GM23338 (cell line): Measurements from ENCODE around the gene PRMT3. TPM values are rescaled to one million over a fixed set of nuclear protein-coding genes. Genes with fewer than 3 reads are reported as not detected.

Experiments used
- ATAC-seq: fragments of 200-7000 bp; cut with Tn5 transposase; 3 replicates; pipeline ENCODE4 v1.9.1; 2020
- DNase-seq: peaks from one replicate; pipeline ENCODE4 v3.0.0-alpha.2; 2015; ENCODE audit warnings: low spot score
- H2AFZ ChIP-seq: fragments of 200-600 bp; sonication (generic); 2 replicates; pipeline ENCODE4 v1.8.0; 2016; ENCODE audit warnings: antibody characterized with exemption, mild to moderate bottlenecking, moderate library complexity
- H3F3A ChIP-seq: fragments of 200-600 bp; sonication (generic); replicated peaks from 2 replicates; pipeline ENCODE4 v1.8.0; 2017; ENCODE audit warnings: antibody characterized with exemption, mixed run types, low read depth
- H3K27ac ChIP-seq: fragments of 200-600 bp; sonication (generic); 2 replicates; pipeline ENCODE4 v1.6.1; 2016; ENCODE audit warnings: low read depth
- H3K27me3 ChIP-seq: fragments of 200-600 bp; sonication (generic); 2 replicates; pipeline ENCODE4 v1.8.0; 2016; ENCODE audit warnings: mild to moderate bottlenecking, mixed run types, moderate library complexity; ENCODE audit not compliant: insufficient read depth
- H3K36me3 ChIP-seq: fragments of 200-600 bp; sonication (generic); 2 replicates; pipeline ENCODE4 v1.8.0; 2016; ENCODE audit warnings: mild to moderate bottlenecking; ENCODE audit not compliant: insufficient read depth
- H3K4me1 ChIP-seq: fragments of 200-600 bp; sonication (generic); 2 replicates; pipeline ENCODE4 v1.8.0; 2016; ENCODE audit warnings: mild to moderate bottlenecking, moderate library complexity; ENCODE audit not compliant: insufficient read depth
- H3K4me2 ChIP-seq: fragments of 200-600 bp; sonication (generic); 2 replicates; pipeline ENCODE4 v1.7.1; 2017; ENCODE audit warnings: mixed run types
- H3K4me3 ChIP-seq: fragments of 200-600 bp; sonication (generic); 2 replicates; pipeline ENCODE4 v1.6.1; 2016; ENCODE audit warnings: mixed run types
- H3K79me2 ChIP-seq: fragments of 200-600 bp; sonication (generic); replicated peaks from 2 replicates; pipeline ENCODE4 v1.8.0; 2017; ENCODE audit warnings: mild to moderate bottlenecking; ENCODE audit not compliant: insufficient read depth
- H3K9me2 ChIP-seq: fragments of 200-600 bp; sonication (generic); 2 replicates; pipeline ENCODE4 v1.8.0; 2017; ENCODE audit not compliant: insufficient read depth
- H4K20me1 ChIP-seq: fragments of 200-600 bp; sonication (generic); replicated peaks from 2 replicates; pipeline ENCODE4 v1.8.0; 2017; ENCODE audit warnings: mild to moderate bottlenecking; ENCODE audit not compliant: insufficient read depth
- H3K27ac Mint-ChIP-seq: 2 replicates; pipeline ENCODE4 v1.8.0; 2020; ENCODE audit warnings: inconsistent platforms, mild to moderate bottlenecking, moderate library complexity, mixed read lengths
- H3K27me3 Mint-ChIP-seq: 3 replicates; pipeline ENCODE4 v1.8.0; 2022; ENCODE audit warnings: low read depth, mild to moderate bottlenecking, moderate library complexity, mixed read lengths, inconsistent platforms; ENCODE audit not compliant: insufficient read depth, poor library complexity
- H3K36me3 Mint-ChIP-seq: 3 replicates; pipeline ENCODE4 v1.8.0; 2021; ENCODE audit warnings: low read depth, mild to moderate bottlenecking, inconsistent platforms, moderate library complexity, mixed read lengths
- H3K4me1 Mint-ChIP-seq: 3 replicates; pipeline ENCODE4 v1.8.0; 2020; ENCODE audit warnings: mild to moderate bottlenecking, inconsistent platforms, mixed read lengths
- H3K4me3 Mint-ChIP-seq: 3 replicates; pipeline ENCODE4 v1.8.0; 2021; ENCODE audit warnings: moderate library complexity, mild to moderate bottlenecking, inconsistent platforms, mixed read lengths
- H3K9me3 Mint-ChIP-seq: 3 replicates; pipeline ENCODE4 v1.8.0; 2020; ENCODE audit warnings: moderate library complexity, mild to moderate bottlenecking, inconsistent platforms, mixed read lengths
- CREB1 ChIP-seq: fragments of 250-450 bp; sonication (Bioruptor Pico); IDR thresholded peaks from 2 replicates; pipeline ENCODE4 v1.5.0; 2020; ENCODE audit warnings: low read depth, mild to moderate bottlenecking, moderate library complexity
- EZH2 ChIP-seq: fragments of 200-600 bp; sonication (generic); IDR thresholded peaks from one replicate; pipeline ENCODE4 v1.8.0; 2017; ENCODE audit warnings: antibody characterized with exemption, mild to moderate bottlenecking, low read depth; ENCODE audit not compliant: unreplicated experiment
- EZH2phosphoT487 ChIP-seq: fragments of 200-600 bp; sonication (generic); IDR thresholded peaks from one replicate; pipeline ENCODE4 v1.8.1; 2018; ENCODE audit warnings: antibody characterized with exemption; ENCODE audit not compliant: unreplicated experiment
- JUNB ChIP-seq: IDR thresholded peaks from one replicate; pipeline ENCODE4 v1.6.1; 2016; ENCODE audit warnings: antibody characterized with exemption; ENCODE audit not compliant: unreplicated experiment
- NANOG ChIP-seq: IDR thresholded peaks from 2 replicates; pipeline ENCODE4 v1.6.1; 2016; ENCODE audit warnings: antibody characterized with exemption, borderline replicate concordance
- POLR2AphosphoS5 ChIP-seq: IDR thresholded peaks from 2 replicates; pipeline ENCODE4 v1.6.1; 2016; ENCODE audit warnings: antibody characterized with exemption, low read depth
- REST ChIP-seq: IDR thresholded peaks from one replicate; pipeline ENCODE4 v1.6.1; 2018; ENCODE audit warnings: antibody characterized with exemption; ENCODE audit not compliant: unreplicated experiment
- STAT1 ChIP-seq: IDR thresholded peaks from one replicate; pipeline ENCODE4 v1.6.1; 2016; ENCODE audit warnings: antibody characterized with exemption; ENCODE audit not compliant: unreplicated experiment
- ZNF331 ChIP-seq: fragments of 250-450 bp; sonication (Bioruptor Pico); IDR thresholded peaks from 2 replicates; pipeline ENCODE4 v1.5.0; 2020; ENCODE audit warnings: low read depth, mild to moderate bottlenecking, moderate library complexity
- long read RNA-seq: library from polyadenylated mRNA; unstranded; transcript quantifications from one replicate; pipeline ENCODE4 v2.0.0, GENCODE V29; 2020; ENCODE audit not compliant: unreplicated experiment
- polyA plus RNA-seq: library from polyadenylated mRNA; unstranded; fragments of >200 nt; fragmentation: Nextera tagmentation; extraction: Ambion mirVana; gene quantifications from 2 replicates; pipeline ENCODE4 v1.2.1, GENCODE V29; 2016
- total RNA-seq: library from RNA; depleted of rRNA; stranded (reverse); fragments of >200 nt; shearing (Covaris generic); gene quantifications from 2 replicates; pipeline ENCODE4 v1.2.3, GENCODE V29; 2014; rRNA removed
- TF ChIP-seq, protein P1 (sequence below), 2 experiments: fragments of 200-600 bp in 1 of 2; sonication (generic) in 1 of 2; conservative IDR thresholded peaks; 2 replicates each; pipeline versions ENCODE4 v1.5.1 to v1.6.1; 2016 to 2017; ENCODE audit warnings: antibody characterized with exemption in 2 of 2, low read depth in 2 of 2, mild to moderate bottlenecking in 2 of 2, moderate library complexity in 1 of 2
- TF ChIP-seq, protein P2 (sequence below): fragments of 250-450 bp; sonication (Bioruptor Pico); IDR thresholded peaks from 2 replicates; pipeline ENCODE4 v1.5.0; 2020; ENCODE audit warnings: mild to moderate bottlenecking, moderate library complexity
- TF ChIP-seq, protein P3 (sequence below): IDR thresholded peaks from 2 replicates; pipeline ENCODE4 v1.6.1; 2016; ENCODE audit warnings: antibody characterized with exemption

The PRMT3 gene
- total RNA-seq (31.8 and 35.0 TPM in 2 replicates), polyA plus RNA-seq (19.0 and 19.1 TPM in 2 replicates)
- long read RNA-seq, transcript PRMT3-202 (16 exons, 2,653 nt): major isoform, 21 of 34 reads
- long read RNA-seq, partial matches to known transcripts: 6 of 34 reads
- long read RNA-seq, other reads (novel, unspliced or antisense): 6 of 34 reads

GRCh38 chr11:20387261-20388095, at the start of gene PRMT3:
Gene PRMT3 (plus strand): TSS chr11:20387716. CDS start chr11:20387747, 31 bp downstream.
- H3K9me2 ChIP-seq: no peaks in the 10 kb centered on the region
- H3F3A ChIP-seq: no peaks in the 10 kb centered on the region
- peak; percentile 86 for ATAC-seq
- no peaks in the 10 kb centered on the region for H3K27me3 ChIP-seq
- peak within 1 kb of the TSS; percentile 94 for H3K4me3 ChIP-seq
- peaks cover 8% of the 10 kb centered on the region for H3K79me2 ChIP-seq
- Mint-ChIP-seq H3K27me3 (peaks cover 11% of the 10 kb centered on the region), H3K4me1 (peaks cover 8% of the 10 kb centered on the region; the same call in 2 of the 3 replicates), H3K9me3 (no peaks in the 10 kb centered on the region; the same call in 2 of the 3 replicates), H3K27ac (peak within 1 kb of the TSS; percentile 100), H3K4me3 (peak within 1 kb of the TSS; percentile 99), H3K36me3 (peaks cover 8% of the 10 kb centered on the region)
- H3K4me2 ChIP-seq: peak within 1 kb of the TSS; percentile 88
- H3K27ac ChIP-seq: peak within 1 kb of the TSS; percentile 97
- H4K20me1 ChIP-seq: no peaks in the 10 kb centered on the region
- H3K4me1 ChIP-seq: peaks cover 7% of the 10 kb centered on the region; the same call in 1 of the 2 replicates
- H2AFZ ChIP-seq: peak within 1 kb of the TSS; percentile 95
- H3K36me3 ChIP-seq: no peaks in the 10 kb centered on the region
- peak; percentile 97 for DNase-seq
- TF ChIP-seq, protein P1, sequence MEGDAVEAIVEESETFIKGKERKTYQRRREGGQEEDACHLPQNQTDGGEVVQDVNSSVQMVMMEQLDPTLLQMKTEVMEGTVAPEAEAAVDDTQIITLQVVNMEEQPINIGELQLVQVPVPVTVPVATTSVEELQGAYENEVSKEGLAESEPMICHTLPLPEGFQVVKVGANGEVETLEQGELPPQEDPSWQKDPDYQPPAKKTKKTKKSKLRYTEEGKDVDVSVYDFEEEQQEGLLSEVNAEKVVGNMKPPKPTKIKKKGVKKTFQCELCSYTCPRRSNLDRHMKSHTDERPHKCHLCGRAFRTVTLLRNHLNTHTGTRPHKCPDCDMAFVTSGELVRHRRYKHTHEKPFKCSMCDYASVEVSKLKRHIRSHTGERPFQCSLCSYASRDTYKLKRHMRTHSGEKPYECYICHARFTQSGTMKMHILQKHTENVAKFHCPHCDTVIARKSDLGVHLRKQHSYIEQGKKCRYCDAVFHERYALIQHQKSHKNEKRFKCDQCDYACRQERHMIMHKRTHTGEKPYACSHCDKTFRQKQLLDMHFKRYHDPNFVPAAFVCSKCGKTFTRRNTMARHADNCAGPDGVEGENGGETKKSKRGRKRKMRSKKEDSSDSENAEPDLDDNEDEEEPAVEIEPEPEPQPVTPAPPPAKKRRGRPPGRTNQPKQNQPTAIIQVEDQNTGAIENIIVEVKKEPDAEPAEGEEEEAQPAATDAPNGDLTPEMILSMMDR (conservative IDR thresholded peaks at IDR 0.05; ENCODE audit: low read depth in 2 of 2): peak in 1 of 2 experiments; percentile 97; a peak in 2 of 4 replicates
- TF ChIP-seq, protein P2, sequence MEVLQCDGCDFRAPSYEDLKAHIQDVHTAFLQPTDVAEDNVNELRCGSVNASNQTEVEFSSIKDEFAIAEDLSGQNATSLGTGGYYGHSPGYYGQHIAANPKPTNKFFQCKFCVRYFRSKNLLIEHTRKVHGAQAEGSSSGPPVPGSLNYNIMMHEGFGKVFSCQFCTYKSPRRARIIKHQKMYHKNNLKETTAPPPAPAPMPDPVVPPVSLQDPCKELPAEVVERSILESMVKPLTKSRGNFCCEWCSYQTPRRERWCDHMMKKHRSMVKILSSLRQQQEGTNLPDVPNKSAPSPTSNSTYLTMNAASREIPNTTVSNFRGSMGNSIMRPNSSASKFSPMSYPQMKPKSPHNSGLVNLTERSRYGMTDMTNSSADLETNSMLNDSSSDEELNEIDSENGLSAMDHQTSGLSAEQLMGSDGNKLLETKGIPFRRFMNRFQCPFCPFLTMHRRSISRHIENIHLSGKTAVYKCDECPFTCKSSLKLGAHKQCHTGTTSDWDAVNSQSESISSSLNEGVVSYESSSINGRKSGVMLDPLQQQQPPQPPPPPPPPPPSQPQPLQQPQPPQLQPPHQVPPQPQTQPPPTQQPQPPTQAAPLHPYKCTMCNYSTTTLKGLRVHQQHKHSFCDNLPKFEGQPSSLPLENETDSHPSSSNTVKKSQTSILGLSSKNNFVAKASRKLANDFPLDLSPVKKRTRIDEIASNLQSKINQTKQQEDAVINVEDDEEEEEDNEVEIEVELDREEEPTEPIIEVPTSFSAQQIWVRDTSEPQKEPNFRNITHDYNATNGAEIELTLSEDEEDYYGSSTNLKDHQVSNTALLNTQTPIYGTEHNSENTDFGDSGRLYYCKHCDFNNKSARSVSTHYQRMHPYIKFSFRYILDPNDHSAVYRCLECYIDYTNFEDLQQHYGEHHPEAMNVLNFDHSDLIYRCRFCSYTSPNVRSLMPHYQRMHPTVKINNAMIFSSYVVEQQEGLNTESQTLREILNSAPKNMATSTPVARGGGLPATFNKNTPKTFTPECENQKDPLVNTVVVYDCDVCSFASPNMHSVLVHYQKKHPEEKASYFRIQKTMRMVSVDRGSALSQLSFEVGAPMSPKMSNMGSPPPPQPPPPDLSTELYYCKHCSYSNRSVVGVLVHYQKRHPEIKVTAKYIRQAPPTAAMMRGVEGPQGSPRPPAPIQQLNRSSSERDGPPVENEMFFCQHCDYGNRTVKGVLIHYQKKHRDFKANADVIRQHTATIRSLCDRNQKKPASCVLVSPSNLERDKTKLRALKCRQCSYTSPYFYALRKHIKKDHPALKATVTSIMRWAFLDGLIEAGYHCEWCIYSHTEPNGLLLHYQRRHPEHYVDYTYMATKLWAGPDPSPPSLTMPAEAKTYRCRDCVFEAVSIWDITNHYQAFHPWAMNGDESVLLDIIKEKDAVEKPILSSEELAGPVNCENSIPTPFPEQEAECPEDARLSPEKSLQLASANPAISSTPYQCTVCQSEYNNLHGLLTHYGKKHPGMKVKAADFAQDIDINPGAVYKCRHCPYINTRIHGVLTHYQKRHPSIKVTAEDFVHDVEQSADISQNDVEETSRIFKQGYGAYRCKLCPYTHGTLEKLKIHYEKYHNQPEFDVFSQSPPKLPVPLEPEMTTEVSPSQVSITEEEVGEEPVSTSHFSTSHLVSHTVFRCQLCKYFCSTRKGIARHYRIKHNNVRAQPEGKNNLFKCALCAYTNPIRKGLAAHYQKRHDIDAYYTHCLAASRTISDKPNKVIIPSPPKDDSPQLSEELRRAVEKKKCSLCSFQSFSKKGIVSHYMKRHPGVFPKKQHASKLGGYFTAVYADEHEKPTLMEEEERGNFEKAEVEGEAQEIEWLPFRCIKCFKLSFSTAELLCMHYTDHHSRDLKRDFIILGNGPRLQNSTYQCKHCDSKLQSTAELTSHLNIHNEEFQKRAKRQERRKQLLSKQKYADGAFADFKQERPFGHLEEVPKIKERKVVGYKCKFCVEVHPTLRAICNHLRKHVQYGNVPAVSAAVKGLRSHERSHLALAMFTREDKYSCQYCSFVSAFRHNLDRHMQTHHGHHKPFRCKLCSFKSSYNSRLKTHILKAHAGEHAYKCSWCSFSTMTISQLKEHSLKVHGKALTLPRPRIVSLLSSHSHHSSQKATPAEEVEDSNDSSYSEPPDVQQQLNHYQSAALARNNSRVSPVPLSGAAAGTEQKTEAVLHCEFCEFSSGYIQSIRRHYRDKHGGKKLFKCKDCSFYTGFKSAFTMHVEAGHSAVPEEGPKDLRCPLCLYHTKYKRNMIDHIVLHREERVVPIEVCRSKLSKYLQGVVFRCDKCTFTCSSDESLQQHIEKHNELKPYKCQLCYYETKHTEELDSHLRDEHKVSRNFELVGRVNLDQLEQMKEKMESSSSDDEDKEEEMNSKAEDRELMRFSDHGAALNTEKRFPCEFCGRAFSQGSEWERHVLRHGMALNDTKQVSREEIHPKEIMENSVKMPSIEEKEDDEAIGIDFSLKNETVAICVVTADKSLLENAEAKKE (CRISPR knock-in tag): no peak
- TF ChIP-seq EZH2phosphoT487 (no peak), STAT1 (no peak), JUNB (no peak), ZNF331 (CRISPR knock-in tag) (no peak), POLR2AphosphoS5 (peak; percentile 80), NANOG (no peak), EZH2 (no peak), CREB1 (CRISPR knock-in tag) (peak; percentile 95), REST (no peak)
- TF ChIP-seq, protein P3, sequence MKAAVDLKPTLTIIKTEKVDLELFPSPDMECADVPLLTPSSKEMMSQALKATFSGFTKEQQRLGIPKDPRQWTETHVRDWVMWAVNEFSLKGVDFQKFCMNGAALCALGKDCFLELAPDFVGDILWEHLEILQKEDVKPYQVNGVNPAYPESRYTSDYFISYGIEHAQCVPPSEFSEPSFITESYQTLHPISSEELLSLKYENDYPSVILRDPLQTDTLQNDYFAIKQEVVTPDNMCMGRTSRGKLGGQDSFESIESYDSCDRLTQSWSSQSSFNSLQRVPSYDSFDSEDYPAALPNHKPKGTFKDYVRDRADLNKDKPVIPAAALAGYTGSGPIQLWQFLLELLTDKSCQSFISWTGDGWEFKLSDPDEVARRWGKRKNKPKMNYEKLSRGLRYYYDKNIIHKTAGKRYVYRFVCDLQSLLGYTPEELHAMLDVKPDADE: 0 out of 2 replicates have a peak, but pooled peaks have one; percentile 6
